K562 (cell line): ENCODE data around the gene ERCC1. TPM values are rescaled to one million over a fixed set of nuclear protein-coding genes. Genes with fewer than 3 reads are reported as not detected.

Experiments used
- ATAC-seq: fragments of 200-7000 bp; cut with Tn5 transposase; 3 replicates; pipeline ENCODE4 v1.9.1; 2020; ENCODE audit warnings: moderate library complexity
- BruUV-seq: library from RNA; stranded (reverse); fragments of 400-500 nt; replicated peaks from 2 replicates; lab custom pipeline; 2021; lab: Mats Ljungman, UMichigan
- CTCF ChIA-PET: fragments of 300-600 bp; formaldehyde crosslinking; extraction: SDS; loops from one replicate; lab custom pipeline; 2021; ENCODE audit warnings: low intra/inter-chr PET ratio; lab: Yijun Ruan, JAX
- POLR2A ChIA-PET: fragments of 300-600, 350-650 bp; sonication (Branson Sonifier 250); formaldehyde crosslinking; extraction: SDS; loops from one replicate; lab custom pipeline; 2021; ENCODE audit warnings: antibody characterized with exemption, inconsistent platforms; lab: Yijun Ruan, JAX
- DNase-seq, 4 experiments: peaks; one replicate each; pipeline versions ENCODE4 v3.0.0 to v3.0.0-alpha.2; 2011 to 2018; ENCODE audit warnings: low spot score in 3 of 4, mixed read lengths in 3 of 4; ENCODE audit errors: extremely low read depth in 1 of 4
- FAIRE-seq: peaks from 2 replicates; lab custom pipeline; 2011; peaks lifted over from hg19 to GRCh38; lab: Jason Lieb, UNC
- H2AFZ ChIP-seq: 2 replicates; pipeline ENCODE4 v1.6.0; 2011; ENCODE audit warnings: low read depth, low read length, control low read depth, inconsistent platforms
- H3K27ac ChIP-seq: fragments of 200-600 bp; 3 replicates; pipeline ENCODE4 v1.8.0; 2011; ENCODE audit warnings: low read depth, mild to moderate bottlenecking, control low read depth, inconsistent platforms, low read length, moderate library complexity, mixed read lengths; ENCODE audit errors: extremely low read depth
- H3K27me3 ChIP-seq, 2 experiments: fragments of 300-600 bp in 1 of 2; 2 replicates in 1 of 2; 3 replicates in 1 of 2; pipeline versions ENCODE4 v1.6.0 to v1.8.0; 2011; ENCODE audit warnings: inconsistent platforms in 2 of 2, low read length in 2 of 2, mild to moderate bottlenecking in 1 of 2, mixed read lengths in 1 of 2, moderate library complexity in 1 of 2; ENCODE audit not compliant: control insufficient read depth in 2 of 2, insufficient read depth in 2 of 2
- H3K36me3 ChIP-seq: fragments of 300-600 bp; 3 replicates; pipeline ENCODE4 v1.8.0; 2011; ENCODE audit warnings: mild to moderate bottlenecking, low read length, inconsistent platforms; ENCODE audit not compliant: control insufficient read depth, insufficient read depth
- H3K4me1 ChIP-seq, 2 experiments: fragments of 200-600 bp in 1 of 2; replicated peaks in 1 of 2; 2 replicates in 1 of 2; 3 replicates in 1 of 2; pipeline versions ENCODE4 v1.5.1 to v1.8.0; 2011; ENCODE audit warnings: inconsistent platforms in 2 of 2, low read length in 2 of 2, mild to moderate bottlenecking in 1 of 2, mixed read lengths in 1 of 2, moderate library complexity in 1 of 2; ENCODE audit not compliant: control insufficient read depth in 2 of 2, insufficient read depth in 2 of 2
- H3K4me2 ChIP-seq: 2 replicates; pipeline ENCODE4 v1.6.1; 2011; ENCODE audit warnings: low read length, control low read depth, inconsistent platforms, mixed read lengths; ENCODE audit not compliant: insufficient read depth
- H3K4me3 ChIP-seq: fragments of 200-600 bp; sonication (generic), shearing (Covaris generic); 2 replicates; pipeline ENCODE4 v1.5.1; 2016; ENCODE audit warnings: control low read depth, inconsistent platforms
- H3K79me2 ChIP-seq: fragments of 200-600 bp; 3 replicates; pipeline ENCODE4 v1.8.0; 2011; ENCODE audit warnings: low read length, inconsistent platforms; ENCODE audit not compliant: control insufficient read depth, insufficient read depth
- H3K9ac ChIP-seq, 2 experiments: 2 replicates each; pipeline versions ENCODE4 v1.6.0 to v1.6.1; 2011; ENCODE audit warnings: low read depth in 2 of 2, low read length in 2 of 2, control low read depth in 1 of 2, inconsistent platforms in 1 of 2, mild to moderate bottlenecking in 1 of 2, mixed read lengths in 1 of 2; ENCODE audit not compliant: insufficient read depth in 1 of 2
- H3K9me1 ChIP-seq: one replicate; pipeline ENCODE4 v1.6.0; 2011; ENCODE audit warnings: inconsistent platforms, mild to moderate bottlenecking, low read length, moderate library complexity; ENCODE audit not compliant: control insufficient read depth, insufficient read depth
- H3K9me3 ChIP-seq: replicated peaks from 2 replicates; pipeline ENCODE4 v1.5.1; 2011; ENCODE audit warnings: low read depth, low read length, inconsistent platforms; ENCODE audit not compliant: control insufficient read depth, insufficient read depth
- H4K20me1 ChIP-seq: replicated peaks from 2 replicates; pipeline ENCODE4 v1.6.1; 2011; ENCODE audit warnings: low read length, inconsistent platforms, mixed read lengths; ENCODE audit not compliant: control insufficient read depth, insufficient read depth
- ADNP ChIP-seq: fragments of 200-800 bp; sonication (Bioruptor generic); IDR thresholded peaks from 2 replicates; pipeline ENCODE4 v1.6.1; 2016; ENCODE audit warnings: missing genetic modification characterization, missing compliant biosample characterization
- BCOR ChIP-seq: fragments of 450-650 bp; IDR thresholded peaks from 2 replicates; pipeline ENCODE4 v1.6.1; 2016
- CBX1 ChIP-seq: sonication (generic); IDR thresholded peaks from 2 replicates; pipeline ENCODE4 v1.6.1; 2016; ENCODE audit warnings: antibody characterized with exemption, low read depth, mild to moderate bottlenecking
- CBX3 ChIP-seq, 2 experiments: IDR thresholded peaks; 1 replicate in 1 of 2; 2 replicates in 1 of 2; pipeline ENCODE4 v1.6.1; 2012; ENCODE audit warnings: inconsistent platforms in 2 of 2, low read length in 2 of 2, borderline replicate concordance in 1 of 2, control low read depth in 1 of 2
- CHD4 ChIP-seq: fragments of 200-600 bp; sonication (generic); IDR thresholded peaks from 3 replicates; pipeline ENCODE4 v1.6.1; 2012; ENCODE audit warnings: low read depth, mild to moderate bottlenecking, mixed read lengths, low read length, inconsistent platforms; ENCODE audit not compliant: insufficient read depth, insufficient replicate concordance, poor library complexity, severe bottlenecking
- HDAC2 ChIP-seq: fragments of 450-650 bp; IDR thresholded peaks from 2 replicates; pipeline ENCODE4 v1.6.1; 2016; ENCODE audit warnings: mild to moderate bottlenecking
- KDM1A ChIP-seq, 2 experiments: fragments of 450-650 bp; IDR thresholded peaks; 2 replicates each; pipeline ENCODE4 v1.6.1; 2016; ENCODE audit warnings: mild to moderate bottlenecking in 2 of 2
- PTRF ChIP-seq: fragments of 450-650 bp; IDR thresholded peaks from 2 replicates; pipeline ENCODE4 v1.6.1; 2016; ENCODE audit warnings: mild to moderate bottlenecking, missing genetic modification characterization, missing compliant biosample characterization
- RBFOX2 ChIP-seq: fragments of 200-400 bp; formaldehyde crosslinking; IDR thresholded peaks from 2 replicates; pipeline ENCODE4 v1.6.1; 2017; ENCODE audit warnings: low read depth, mild to moderate bottlenecking, low read length, moderate library complexity
- RBM25 ChIP-seq: fragments of 200-400 bp; formaldehyde crosslinking; IDR thresholded peaks from 2 replicates; pipeline ENCODE4 v1.6.1; 2018; ENCODE audit warnings: low read length, low read depth, moderate library complexity; ENCODE audit not compliant: severe bottlenecking
- RCOR1 ChIP-seq, 2 experiments: IDR thresholded peaks; 2 replicates each; pipeline ENCODE4 v1.6.1; 2012; ENCODE audit warnings: low read depth in 2 of 2, low read length in 2 of 2, borderline replicate concordance in 1 of 2, improper control_type of control experiment in 1 of 2
- SMARCA5 ChIP-seq: fragments of 450-650 bp; IDR thresholded peaks from 2 replicates; pipeline ENCODE4 v1.6.1; 2016
- SRSF7 ChIP-seq: fragments of 200-400 bp; formaldehyde crosslinking; optimal IDR thresholded peaks from 2 replicates; pipeline ENCODE3; 2017; ENCODE audit warnings: mild to moderate bottlenecking, low read depth, low read length
- TBP ChIP-seq: optimal IDR thresholded peaks from 2 replicates; pipeline ENCODE3; 2011; ENCODE audit warnings: low read depth, low read length, improper control_type of control experiment
- ZNF589 ChIP-seq: fragments of 200-800 bp; sonication (Bioruptor generic); IDR thresholded peaks from 2 replicates; pipeline ENCODE4 v1.6.1; 2016; ENCODE audit warnings: low read depth, missing genetic modification characterization, missing compliant biosample characterization
- ZNF785 ChIP-seq: fragments of 250-450 bp; sonication (Bioruptor Pico); IDR thresholded peaks from 2 replicates; pipeline ENCODE4 v1.4.0; 2020; ENCODE audit warnings: mild to moderate bottlenecking
- WGBS: fragments of 100-300 bp; shearing (Covaris generic); methylation state at CpG from one replicate; pipeline ENCODE4 v1.1.6; 2016; ENCODE audit warnings: low coverage, mixed read lengths; ENCODE audit not compliant: insufficient coverage; ENCODE audit errors: missing lambda C conversion rate; 5-methylcytosine and 5-hydroxymethylcytosine counted together
- in situ Hi-C: fragments of 300-500 bp; cut with MboI; formaldehyde crosslinking; loops from 4 replicates; pipeline ENCODE4 v1.15.0; 2018; ENCODE audit warnings: inconsistent platforms, mixed read lengths
- intact Hi-C: fragments of 100-400 bp; cut with micrococcal nuclease; formaldehyde crosslinking; loops from 2 replicates; pipeline ENCODE4 v1.14.2; 2022
- polyA plus RNA-seq, 8 experiments: library from polyadenylated mRNA; depleted of rRNA in 4 of 8; stranded (reverse) in 5 of 8; unstranded in 3 of 8; fragments of >200 nt; fragmentation: Nextera tagmentation in 2 of 8; fragmentation: Illumina TruSeq in 1 of 8; extraction: Ambion mirVana in 2 of 8; extraction: Trizol in 1 of 8; gene quantifications; 2 replicates each; pipeline versions ENCODE4 v1.2.1 to v1.2.3, GENCODE V29; 2011 to 2014; ENCODE audit warnings: inconsistent platforms in 1 of 8, missing spikeins in 1 of 8
- total RNA-seq, 7 experiments: library from RNA; depleted of rRNA in 6 of 7; stranded (reverse); fragments of >200 nt in 6 of 7; fragmentation: Illumina TruSeq in 2 of 7; extraction: Trizol in 2 of 7; gene quantifications; 2 replicates each; pipeline versions ENCODE4 v1.2.1 to v1.2.3, GENCODE V29; 2011 to 2021; ENCODE audit warnings: low replicate concordance in 1 of 7
- TF ChIP-seq, protein P1 (sequence below): fragments of 250-450 bp; sonication (Bioruptor Pico); IDR thresholded peaks from 2 replicates; pipeline ENCODE4 v1.5.0; 2022; ENCODE audit warnings: mild to moderate bottlenecking
- TF ChIP-seq, protein P2 (sequence below): sonication (generic); formaldehyde crosslinking; IDR thresholded peaks from 2 replicates; pipeline ENCODE4 v1.8.0; 2022; ENCODE audit warnings: mild to moderate bottlenecking, missing genetic modification reagents

The ERCC1 gene
- total and polyA plus RNA-seq, 9 of the 15 experiments (the other 6 are each of a cell fraction or from before 2014, with no cell fraction given), result 9.3 to 92.6 (median 60.0) TPM

DNA sequence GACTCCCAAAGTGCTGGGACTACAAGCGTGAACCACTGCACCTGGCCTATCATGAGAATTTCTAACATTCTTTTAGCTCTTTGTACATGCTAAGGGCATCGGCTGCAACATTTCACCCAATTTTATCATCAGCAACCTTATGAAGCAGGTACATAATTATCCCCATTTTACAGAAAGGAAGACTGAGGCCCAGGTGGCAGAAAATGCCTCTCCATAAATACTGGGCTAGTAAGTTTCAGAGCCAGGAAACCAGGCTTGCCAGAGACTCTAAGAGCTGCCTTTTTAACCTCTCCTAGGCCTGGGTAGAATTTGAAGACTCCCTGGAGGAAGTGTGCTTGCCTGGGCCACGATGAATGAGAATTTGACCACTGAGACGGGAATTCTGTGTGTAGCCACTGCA is 55.6 kb downstream of the ERCC1 start:
- Histone ChIP-seq H3K4me3 (no peak overlapping the region), H3K27me3 (no peaks in the 10 kb centered on the region), H4K20me1 (no peaks in the 10 kb centered on the region), H3K9me3 (no peaks in the 10 kb centered on the region), H3K4me2 (no peak overlapping the region), H3K79me2 (peaks cover 18% of the 10 kb centered on the region), H3K9ac (peak overlapping the region in 1 of 2 experiments; percentile 74; a peak in 1 of 4 replicates), H3K4me1 (peaks cover 10 to 42% of the 10 kb centered on the region in 2 experiments), H3K36me3 (peaks cover 41% of the 10 kb centered on the region; the same call in 2 of the 3 replicates), H2AFZ (no peak overlapping the region), H3K27ac (no peak overlapping the region), H3K9me1 (no peaks in the 10 kb centered on the region)
- intact Hi-C loops (no loop called here), in situ Hi-C loops (no loop called here)
- CTCF ChIA-PET, result no interaction called here
- WGBS, result 92% methylated on average over 4 of the region's 4 CpGs
- no TSS peak for BruUV-seq
- POLR2A ChIA-PET, result no interaction called here
- DNase-seq, result no peak
- no peak for FAIRE-seq
- ATAC-seq, result no peak
- no peak for TF ChIP-seq SRSF7
- 0 out of 2 replicates have a peak, but pooled peaks have one; percentile 76 for TF ChIP-seq CBX1
- TF ChIP-seq CHD4, result peak; percentile 97
- TF ChIP-seq CBX3 (IDR thresholded peaks at IDR 0.05; ENCODE audit: borderline replicate concordance in 1 of 2, low read length in 2 of 2), result peak in 1 of 2 experiments; percentile 49; a peak in 1 of 3 replicates
- peak; percentile 76 to 86 for TF ChIP-seq KDM1A (IDR thresholded peaks at IDR 0.05)
- TF ChIP-seq, protein P1, sequence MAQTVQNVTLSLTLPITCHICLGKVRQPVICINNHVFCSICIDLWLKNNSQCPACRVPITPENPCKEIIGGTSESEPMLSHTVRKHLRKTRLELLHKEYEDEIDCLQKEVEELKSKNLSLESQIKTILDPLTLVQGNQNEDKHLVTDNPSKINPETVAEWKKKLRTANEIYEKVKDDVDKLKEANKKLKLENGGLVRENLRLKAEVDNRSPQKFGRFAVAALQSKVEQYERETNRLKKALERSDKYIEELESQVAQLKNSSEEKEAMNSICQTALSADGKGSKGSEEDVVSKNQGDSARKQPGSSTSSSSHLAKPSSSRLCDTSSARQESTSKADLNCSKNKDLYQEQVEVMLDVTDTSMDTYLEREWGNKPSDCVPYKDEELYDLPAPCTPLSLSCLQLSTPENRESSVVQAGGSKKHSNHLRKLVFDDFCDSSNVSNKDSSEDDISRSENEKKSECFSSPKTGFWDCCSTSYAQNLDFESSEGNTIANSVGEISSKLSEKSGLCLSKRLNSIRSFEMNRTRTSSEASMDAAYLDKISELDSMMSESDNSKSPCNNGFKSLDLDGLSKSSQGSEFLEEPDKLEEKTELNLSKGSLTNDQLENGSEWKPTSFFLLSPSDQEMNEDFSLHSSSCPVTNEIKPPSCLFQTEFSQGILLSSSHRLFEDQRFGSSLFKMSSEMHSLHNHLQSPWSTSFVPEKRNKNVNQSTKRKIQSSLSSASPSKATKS, result no peak
- no peak for TF ChIP-seq ZNF589 (CRISPR knock-in tag)
- TF ChIP-seq BCOR, result peak; percentile 97
- peak; percentile 96 for TF ChIP-seq ADNP (tag)
- peak; percentile 81; the same call in 1 of the 2 replicates for TF ChIP-seq SMARCA5
- peak; percentile 95 for TF ChIP-seq RBM25
- TF ChIP-seq PTRF (tag), result no peak
- TF ChIP-seq ZNF785 (CRISPR knock-in tag), result no peak
- peak in 1 of 2 experiments; percentile 87; a peak in 3 of 4 replicates for TF ChIP-seq RCOR1 (IDR thresholded peaks at IDR 0.05; ENCODE audit: borderline replicate concordance in 1 of 2, low read depth in 2 of 2, low read length in 2 of 2)
- TF ChIP-seq TBP, result no peak
- TF ChIP-seq RBFOX2, result no peak
- TF ChIP-seq HDAC2, result peak; percentile 81; the same call in 1 of the 2 replicates
- TF ChIP-seq, protein P2, sequence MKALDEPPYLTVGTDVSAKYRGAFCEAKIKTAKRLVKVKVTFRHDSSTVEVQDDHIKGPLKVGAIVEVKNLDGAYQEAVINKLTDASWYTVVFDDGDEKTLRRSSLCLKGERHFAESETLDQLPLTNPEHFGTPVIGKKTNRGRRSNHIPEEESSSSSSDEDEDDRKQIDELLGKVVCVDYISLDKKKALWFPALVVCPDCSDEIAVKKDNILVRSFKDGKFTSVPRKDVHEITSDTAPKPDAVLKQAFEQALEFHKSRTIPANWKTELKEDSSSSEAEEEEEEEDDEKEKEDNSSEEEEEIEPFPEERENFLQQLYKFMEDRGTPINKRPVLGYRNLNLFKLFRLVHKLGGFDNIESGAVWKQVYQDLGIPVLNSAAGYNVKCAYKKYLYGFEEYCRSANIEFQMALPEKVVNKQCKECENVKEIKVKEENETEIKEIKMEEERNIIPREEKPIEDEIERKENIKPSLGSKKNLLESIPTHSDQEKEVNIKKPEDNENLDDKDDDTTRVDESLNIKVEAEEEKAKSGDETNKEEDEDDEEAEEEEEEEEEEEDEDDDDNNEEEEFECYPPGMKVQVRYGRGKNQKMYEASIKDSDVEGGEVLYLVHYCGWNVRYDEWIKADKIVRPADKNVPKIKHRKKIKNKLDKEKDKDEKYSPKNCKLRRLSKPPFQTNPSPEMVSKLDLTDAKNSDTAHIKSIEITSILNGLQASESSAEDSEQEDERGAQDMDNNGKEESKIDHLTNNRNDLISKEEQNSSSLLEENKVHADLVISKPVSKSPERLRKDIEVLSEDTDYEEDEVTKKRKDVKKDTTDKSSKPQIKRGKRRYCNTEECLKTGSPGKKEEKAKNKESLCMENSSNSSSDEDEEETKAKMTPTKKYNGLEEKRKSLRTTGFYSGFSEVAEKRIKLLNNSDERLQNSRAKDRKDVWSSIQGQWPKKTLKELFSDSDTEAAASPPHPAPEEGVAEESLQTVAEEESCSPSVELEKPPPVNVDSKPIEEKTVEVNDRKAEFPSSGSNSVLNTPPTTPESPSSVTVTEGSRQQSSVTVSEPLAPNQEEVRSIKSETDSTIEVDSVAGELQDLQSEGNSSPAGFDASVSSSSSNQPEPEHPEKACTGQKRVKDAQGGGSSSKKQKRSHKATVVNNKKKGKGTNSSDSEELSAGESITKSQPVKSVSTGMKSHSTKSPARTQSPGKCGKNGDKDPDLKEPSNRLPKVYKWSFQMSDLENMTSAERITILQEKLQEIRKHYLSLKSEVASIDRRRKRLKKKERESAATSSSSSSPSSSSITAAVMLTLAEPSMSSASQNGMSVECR (CRISPR knock-in tag), result no peak
